GM12864 (cell line): ENCODE results near the gene DNAAF2.

Source experiments
- DNase-seq: peaks from one replicate; pipeline ENCODE4 v3.0.0-alpha.2; 2011; ENCODE audit warnings: low read depth
- H3K4me3 ChIP-seq: 2 replicates; pipeline ENCODE4 v1.5.1; 2011; ENCODE audit warnings: mild to moderate bottlenecking, low read depth, low read length, control low read depth
- TF ChIP-seq, protein P1 (sequence below): IDR thresholded peaks from 2 replicates; pipeline ENCODE4 v1.5.1; 2011; ENCODE audit warnings: low read depth, mild to moderate bottlenecking, moderate library complexity, low read length, control low read depth, inconsistent platforms; ENCODE audit errors: missing control alignments

Gene DNAAF2

DNA sequence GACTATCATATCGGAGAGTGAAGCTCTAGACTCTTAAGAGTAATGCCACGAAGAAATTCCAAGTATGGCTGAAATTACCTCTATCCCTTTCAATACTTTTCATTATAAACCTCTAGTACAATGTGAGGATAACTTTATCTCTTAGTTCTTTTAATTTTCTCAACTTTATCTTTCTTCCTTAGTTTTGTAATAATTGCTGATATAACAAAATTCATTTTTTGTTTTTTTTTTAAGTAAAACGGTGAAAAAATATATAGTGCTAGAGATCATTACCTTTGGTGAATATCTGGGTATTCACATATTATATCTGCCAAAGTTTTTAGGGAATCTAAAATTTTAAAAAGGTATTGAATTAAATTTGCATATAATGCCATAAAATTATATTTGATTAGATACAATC is 19.5 kb upstream of the DNAAF2 start:
- no peak overlapping the region for H3K4me3 ChIP-seq
- DNase-seq: no peak
- TF ChIP-seq, protein P1, sequence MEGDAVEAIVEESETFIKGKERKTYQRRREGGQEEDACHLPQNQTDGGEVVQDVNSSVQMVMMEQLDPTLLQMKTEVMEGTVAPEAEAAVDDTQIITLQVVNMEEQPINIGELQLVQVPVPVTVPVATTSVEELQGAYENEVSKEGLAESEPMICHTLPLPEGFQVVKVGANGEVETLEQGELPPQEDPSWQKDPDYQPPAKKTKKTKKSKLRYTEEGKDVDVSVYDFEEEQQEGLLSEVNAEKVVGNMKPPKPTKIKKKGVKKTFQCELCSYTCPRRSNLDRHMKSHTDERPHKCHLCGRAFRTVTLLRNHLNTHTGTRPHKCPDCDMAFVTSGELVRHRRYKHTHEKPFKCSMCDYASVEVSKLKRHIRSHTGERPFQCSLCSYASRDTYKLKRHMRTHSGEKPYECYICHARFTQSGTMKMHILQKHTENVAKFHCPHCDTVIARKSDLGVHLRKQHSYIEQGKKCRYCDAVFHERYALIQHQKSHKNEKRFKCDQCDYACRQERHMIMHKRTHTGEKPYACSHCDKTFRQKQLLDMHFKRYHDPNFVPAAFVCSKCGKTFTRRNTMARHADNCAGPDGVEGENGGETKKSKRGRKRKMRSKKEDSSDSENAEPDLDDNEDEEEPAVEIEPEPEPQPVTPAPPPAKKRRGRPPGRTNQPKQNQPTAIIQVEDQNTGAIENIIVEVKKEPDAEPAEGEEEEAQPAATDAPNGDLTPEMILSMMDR: no peak

DNA sequence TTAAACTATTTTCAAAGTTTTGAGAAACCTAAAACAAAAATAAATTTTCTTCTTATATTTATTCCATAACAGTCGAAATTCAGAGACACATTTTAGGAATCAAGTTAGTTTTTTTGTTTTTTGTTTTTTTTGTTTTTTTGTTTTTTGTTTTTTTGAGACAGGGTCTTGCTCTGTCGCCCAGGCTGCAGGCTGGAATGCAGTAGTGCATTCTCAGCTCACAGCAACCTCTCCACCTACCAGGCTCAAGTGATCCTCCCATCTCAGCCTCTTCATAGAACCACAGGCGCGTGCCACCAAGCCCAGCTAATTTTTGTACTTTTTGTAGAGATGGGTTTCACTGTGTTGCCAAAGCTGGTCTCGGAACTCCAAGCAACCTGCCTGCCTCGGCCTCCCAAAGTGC is 18.5 kb upstream of the DNAAF2 start:
- no peak overlapping the region for H3K4me3 ChIP-seq
- TF ChIP-seq, protein P1: no peak
- no peak for DNase-seq

DNA sequence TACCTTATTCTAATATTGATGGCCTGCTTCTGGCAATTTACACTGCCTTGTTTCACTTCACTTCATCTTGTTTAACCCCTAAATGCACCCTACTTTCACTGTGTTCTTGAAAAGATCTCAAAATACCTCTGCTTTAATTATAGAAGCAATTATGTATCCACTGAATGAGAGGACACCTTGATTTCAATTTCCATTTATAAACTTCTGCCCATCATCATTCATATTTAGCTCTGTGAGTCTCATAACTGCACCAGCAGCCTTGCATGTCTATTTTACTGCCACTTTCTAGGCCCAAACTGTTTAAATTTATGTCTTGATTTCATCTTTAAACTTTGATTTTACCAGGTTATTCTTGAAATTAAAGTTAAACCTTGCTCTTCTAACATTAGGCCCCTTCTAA is 7.1 kb upstream of the DNAAF2 start:
- DNase-seq: no peak
- H3K4me3 ChIP-seq: no peak overlapping the region
- TF ChIP-seq, protein P1: no peak

DNA sequence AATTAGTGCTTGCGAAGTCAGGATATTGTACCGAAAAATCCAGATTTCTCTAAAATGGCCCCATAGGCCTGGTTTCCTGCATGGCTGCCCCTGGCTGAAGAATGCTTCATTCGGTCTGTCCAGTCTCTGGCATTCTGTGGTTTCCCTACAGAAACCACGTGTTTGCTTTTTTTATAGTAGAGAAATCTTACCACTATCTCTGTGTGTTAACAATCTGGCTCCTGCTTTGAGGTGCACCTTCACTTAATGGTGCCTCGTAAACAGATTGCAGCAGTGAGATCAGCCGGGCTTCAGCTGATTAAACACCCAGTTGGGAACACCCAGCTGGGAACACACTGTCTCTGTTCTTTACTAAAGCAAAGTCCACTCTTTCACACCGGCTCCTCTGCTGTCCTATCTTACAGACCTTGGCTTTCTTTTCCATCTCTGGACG is 6.7 kb upstream of the DNAAF2 start:
- no peak overlapping the region for H3K4me3 ChIP-seq

DNA sequence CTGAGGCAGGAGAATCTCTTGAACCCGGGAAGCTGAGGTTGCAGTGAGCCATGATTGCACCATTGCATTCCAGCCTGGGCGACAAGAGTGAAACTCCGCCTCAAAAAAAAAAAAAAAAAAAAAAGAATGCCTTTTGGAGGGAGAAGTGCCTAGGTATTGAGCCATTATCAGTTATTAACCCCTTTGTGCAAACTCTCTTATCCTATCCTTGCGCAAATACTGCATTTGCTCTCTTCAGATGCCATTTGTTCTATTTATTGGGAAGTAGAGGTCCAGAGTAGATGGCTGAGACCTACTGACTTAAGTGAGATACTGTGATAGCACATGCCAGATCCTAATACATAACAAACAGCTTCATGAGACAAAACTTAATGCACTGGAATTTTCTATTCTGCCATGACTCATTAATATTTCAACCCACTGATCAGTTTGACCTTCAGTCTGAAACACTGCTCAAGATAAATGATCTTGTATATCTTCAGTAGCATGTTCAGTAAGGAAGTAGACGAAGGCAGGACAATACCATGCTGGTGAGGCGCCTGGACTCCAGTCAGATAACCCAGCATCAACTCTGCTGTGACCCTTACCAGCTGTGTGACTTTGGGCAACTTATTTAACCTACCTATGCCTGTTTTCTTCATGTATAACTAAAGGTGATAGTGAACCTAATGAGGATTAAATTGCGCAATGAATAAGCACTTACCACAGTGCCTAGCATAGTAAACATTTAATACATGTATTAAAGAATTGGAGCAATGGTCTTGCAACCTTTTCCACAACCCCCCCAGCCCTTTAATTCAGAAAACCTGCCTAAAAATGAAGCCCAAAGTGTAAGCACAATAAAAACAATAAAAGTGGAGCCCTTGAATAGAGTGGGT is 5.7 kb upstream of the DNAAF2 start:
- DNase-seq: no peak
- TF ChIP-seq, protein P1: no peak
- H3K4me3 ChIP-seq: no peak overlapping the region

More for the DNA sequence above, 6.7 kb upstream of the DNAAF2 start:
- DNase-seq: no peak
- TF ChIP-seq, protein P1: no peak

DNA sequence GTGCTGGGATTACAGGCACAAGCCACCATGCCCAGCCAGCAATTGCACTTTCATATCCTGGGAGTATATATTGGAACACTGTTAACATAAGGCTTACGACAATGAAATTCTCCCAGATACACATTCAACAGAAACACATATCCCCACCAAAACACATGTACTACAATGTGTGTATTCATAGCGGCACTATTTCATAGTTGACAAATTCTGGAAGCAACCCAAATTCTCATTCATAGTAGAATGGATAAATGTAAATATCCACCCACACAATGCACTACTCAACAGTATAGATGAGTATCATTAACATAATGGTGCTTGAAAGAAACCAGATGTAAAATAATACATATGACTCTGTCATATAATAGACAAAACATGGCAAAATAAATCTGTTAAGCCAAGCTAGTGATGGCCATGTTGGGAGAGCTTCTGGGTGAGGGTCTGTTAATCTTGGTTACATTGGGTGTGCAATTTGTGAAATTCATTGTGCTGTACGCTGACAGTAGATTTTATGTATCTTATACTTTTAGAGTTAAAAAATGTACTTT is 2.6 kb upstream of the DNAAF2 start:
- no peak for DNase-seq
- TF ChIP-seq, protein P1: no peak
- no peak overlapping the region for H3K4me3 ChIP-seq

DNA sequence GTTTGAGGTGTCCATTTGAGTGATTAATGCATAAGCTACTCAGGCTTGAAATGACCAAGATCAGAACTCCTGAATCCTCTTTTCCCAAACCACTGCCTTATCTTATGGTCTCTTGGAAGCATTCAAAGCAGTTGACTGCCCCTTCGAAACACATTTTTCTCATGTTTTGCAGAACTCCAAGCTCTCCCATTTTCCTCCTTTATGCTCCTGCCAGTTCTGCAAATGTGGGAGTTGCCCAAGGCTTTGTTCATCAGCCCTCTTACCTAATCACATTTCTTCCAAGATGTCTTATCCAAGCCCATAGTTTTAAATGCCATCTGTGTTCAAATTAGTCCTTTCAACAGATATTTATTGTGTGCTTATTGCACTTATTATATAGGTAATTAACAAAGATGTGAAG is 1.8 kb upstream of the DNAAF2 start:
- TF ChIP-seq, protein P1: no peak
- no peak overlapping the region for H3K4me3 ChIP-seq
- no peak for DNase-seq
